ENCODE measurements around the gene G6PC3. TPM values are rescaled to one million over a fixed set of nuclear protein-coding genes. Genes with fewer than 3 reads are reported as not detected.
"Not testable (repeated sequence)": the region's sequence is repeated elsewhere in the genome, so short reads cannot be mapped to it uniquely, and the experiment has no call there.

G6PC3 gene
- total and polyA plus RNA-seq, 2 donors (not counting 3 experiments of a cell fraction or from before 2014, with no cell fraction given) = 78.4 to 194 TPM

- Histone ChIP-seq H3K9ac (replicated peaks; ENCODE audit: extremely low read depth, insufficient read depth, low read length) (no peak overlapping the region), H3K36me3 (ENCODE audit: control insufficient read depth in 2 of 2, extremely low read depth in 1 of 2, insufficient read depth in 2 of 2, low read length in 2 of 2) (peaks cover 4 to 13% of the 10 kb centered on the region in 2 experiments), H3K4me2 (ENCODE audit: insufficient read depth, low read length) (no peak overlapping the region), H3K4me1 (ENCODE audit: control insufficient read depth, extremely low read depth, insufficient read depth, low read length) (peaks cover 9% of the 10 kb centered on the region), H3K4me3 (replicated peaks in 1 of 3; ENCODE audit: insufficient read depth in 1 of 3, low read depth in 1 of 3, low read length in 3 of 3) (no peak overlapping the region), H3K9me3 (replicated peaks; ENCODE audit: control insufficient read depth, insufficient read depth, low read length) (no peaks in the 10 kb centered on the region), H3K27me3 (ENCODE audit: control insufficient read depth in 2 of 2, insufficient read depth in 2 of 2, low read length in 2 of 2) (no peaks in the 10 kb centered on the region), H3K27ac (ENCODE audit: insufficient read depth, low read depth, low read length) (no peak overlapping the region), H3K79me2 (ENCODE audit: control insufficient read depth, insufficient read depth, low read length) (peaks cover 73% of the 10 kb centered on the region), H4K20me1 (replicated peaks; ENCODE audit: control insufficient read depth, extremely low read depth, insufficient read depth, low read length) (peaks cover 4% of the 10 kb centered on the region), H3K9me1 (replicated peaks; ENCODE audit: control insufficient read depth, extremely low read depth, insufficient read depth, low read length) (no peaks in the 10 kb centered on the region), H2AFZ (ENCODE audit: low read depth, low read length) (no peak overlapping the region)
- POLR2A ChIA-PET = no interaction called here
- TF ChIP-seq EZH2 (IDR thresholded peaks at IDR 0.05; ENCODE audit: borderline replicate concordance, low read depth, low read length, severe bottlenecking) (no peak), FOS (IDR thresholded peaks at IDR 0.05; ENCODE audit: borderline replicate concordance, insufficient read depth, low read length) (no peak), GATA2 (IDR thresholded peaks at IDR 0.05; ENCODE audit: insufficient read depth, insufficient read length, low read depth, low read length) (no peak), POLR2AphosphoS5 (IDR thresholded peaks at IDR 0.05; ENCODE audit: insufficient read depth, low read depth, low read length) (no peak), JUN (IDR thresholded peaks at IDR 0.05; ENCODE audit: borderline replicate concordance, insufficient read depth, insufficient read length, low read depth) (no peak), MYC (IDR thresholded peaks at IDR 0.05; ENCODE audit: low read depth, low read length) (no peak), MAX (IDR thresholded peaks at IDR 0.05; ENCODE audit: insufficient read depth, insufficient read length) (no peak), POLR2A (IDR thresholded peaks at IDR 0.05; ENCODE audit: low read depth, low read length) (no peak)
- TF ChIP-seq, protein P1, sequence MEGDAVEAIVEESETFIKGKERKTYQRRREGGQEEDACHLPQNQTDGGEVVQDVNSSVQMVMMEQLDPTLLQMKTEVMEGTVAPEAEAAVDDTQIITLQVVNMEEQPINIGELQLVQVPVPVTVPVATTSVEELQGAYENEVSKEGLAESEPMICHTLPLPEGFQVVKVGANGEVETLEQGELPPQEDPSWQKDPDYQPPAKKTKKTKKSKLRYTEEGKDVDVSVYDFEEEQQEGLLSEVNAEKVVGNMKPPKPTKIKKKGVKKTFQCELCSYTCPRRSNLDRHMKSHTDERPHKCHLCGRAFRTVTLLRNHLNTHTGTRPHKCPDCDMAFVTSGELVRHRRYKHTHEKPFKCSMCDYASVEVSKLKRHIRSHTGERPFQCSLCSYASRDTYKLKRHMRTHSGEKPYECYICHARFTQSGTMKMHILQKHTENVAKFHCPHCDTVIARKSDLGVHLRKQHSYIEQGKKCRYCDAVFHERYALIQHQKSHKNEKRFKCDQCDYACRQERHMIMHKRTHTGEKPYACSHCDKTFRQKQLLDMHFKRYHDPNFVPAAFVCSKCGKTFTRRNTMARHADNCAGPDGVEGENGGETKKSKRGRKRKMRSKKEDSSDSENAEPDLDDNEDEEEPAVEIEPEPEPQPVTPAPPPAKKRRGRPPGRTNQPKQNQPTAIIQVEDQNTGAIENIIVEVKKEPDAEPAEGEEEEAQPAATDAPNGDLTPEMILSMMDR (IDR thresholded peaks at IDR 0.05; ENCODE audit: extremely low read depth in 1 of 2, insufficient read depth in 1 of 2, low read depth in 1 of 2, low read length in 2 of 2) = no peak
- dilution Hi-C loops (cut with MboI; ENCODE audit: extremely low pct_ligation_motif_present, low sequenced_read_pairs) = no loop called here
- intact Hi-C loops (cut with micrococcal nuclease) = no loop called here
- no peak for FAIRE-seq
- no TSS peak for BruUV-seq (replicated peaks)
- DNase-seq (ENCODE audit: low read depth, low spot score) = no peak
- CTCF ChIA-PET = interaction anchor here (3.3 kb wide), 1 partner anchor 70 kb away, joined by 34 read pairs; no protein-coding TSS in a partner anchor
Measured at GRCh38 chr17:44045486-44045885, 25.0 kb upstream of the G6PC3 start.

DNA sequence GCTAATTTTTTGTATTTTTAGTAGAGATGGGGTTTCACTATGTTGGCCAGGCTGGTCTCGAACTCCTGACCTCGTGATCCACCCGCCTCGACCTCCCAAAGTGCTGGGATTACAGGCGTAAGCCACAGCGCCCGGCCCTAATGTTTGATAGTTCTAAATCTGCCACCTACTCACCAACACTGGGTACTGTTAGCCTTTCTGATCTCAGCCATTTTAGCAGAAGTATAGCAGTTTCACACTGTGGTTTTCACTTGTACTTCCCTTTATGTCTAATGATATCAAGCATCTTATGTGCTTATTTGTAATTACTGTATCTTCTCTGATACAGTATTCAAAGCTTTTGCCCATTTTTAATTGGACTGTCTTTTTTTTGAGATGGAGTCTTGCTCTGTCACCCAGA, 23.6 kb upstream of the G6PC3 start:
- H3K27ac ChIP-seq (ENCODE audit: insufficient read depth, low read depth, low read length); H3K9ac ChIP-seq (replicated peaks; ENCODE audit: extremely low read depth, insufficient read depth, low read length); H3K9me1 ChIP-seq (replicated peaks; ENCODE audit: control insufficient read depth, extremely low read depth, insufficient read depth, low read length); H3K27me3 ChIP-seq (ENCODE audit: control insufficient read depth in 2 of 2, insufficient read depth in 2 of 2, low read length in 2 of 2); DNase-seq (ENCODE audit: low read depth, low spot score); intact Hi-C loops (cut with micrococcal nuclease); H2AFZ ChIP-seq (ENCODE audit: low read depth, low read length); H3K4me3 ChIP-seq (replicated peaks in 1 of 3; ENCODE audit: insufficient read depth in 1 of 3, low read depth in 1 of 3, low read length in 3 of 3); H4K20me1 ChIP-seq (replicated peaks; ENCODE audit: control insufficient read depth, extremely low read depth, insufficient read depth, low read length); H3K9me3 ChIP-seq (replicated peaks; ENCODE audit: control insufficient read depth, insufficient read depth, low read length); FAIRE-seq; H3K4me1 ChIP-seq (ENCODE audit: control insufficient read depth, extremely low read depth, insufficient read depth, low read length); BruUV-seq (replicated peaks); POLR2A ChIA-PET; dilution Hi-C loops (cut with MboI; ENCODE audit: extremely low pct_ligation_motif_present, low sequenced_read_pairs); H3K4me2 ChIP-seq (ENCODE audit: insufficient read depth, low read length): not testable (repeated sequence)
- CTCF ChIA-PET = interaction anchor here (1.0 kb wide), 1 partner anchor 69 kb away, joined by 5 read pairs; no protein-coding TSS in a partner anchor
- peaks cover 69% of the 10 kb centered on the region for H3K79me2 ChIP-seq (ENCODE audit: control insufficient read depth, insufficient read depth, low read length)
- H3K36me3 ChIP-seq (ENCODE audit: control insufficient read depth in 2 of 2, extremely low read depth in 1 of 2, insufficient read depth in 2 of 2, low read length in 2 of 2) = peaks cover 4 to 18% of the 10 kb centered on the region in 2 experiments

All from endothelial cell of umbilical vein (primary cell).